Measurements from ENCODE around the gene CCNK.

- TF ChIP-seq CTCF (IDR thresholded peaks at IDR 0.05; ENCODE audit: low read depth, low read length, poor library complexity, severe bottlenecking) = no peak
- no peak for TF ChIP-seq EZH2phosphoT487 (IDR thresholded peaks at IDR 0.05; ENCODE audit: borderline replicate concordance, low read length)
These were observed 54.9 kb downstream of the CCNK start for GRCh38 chr14:99535908-99536778.
